ENCODE data around the gene PTCH1.

DNA sequence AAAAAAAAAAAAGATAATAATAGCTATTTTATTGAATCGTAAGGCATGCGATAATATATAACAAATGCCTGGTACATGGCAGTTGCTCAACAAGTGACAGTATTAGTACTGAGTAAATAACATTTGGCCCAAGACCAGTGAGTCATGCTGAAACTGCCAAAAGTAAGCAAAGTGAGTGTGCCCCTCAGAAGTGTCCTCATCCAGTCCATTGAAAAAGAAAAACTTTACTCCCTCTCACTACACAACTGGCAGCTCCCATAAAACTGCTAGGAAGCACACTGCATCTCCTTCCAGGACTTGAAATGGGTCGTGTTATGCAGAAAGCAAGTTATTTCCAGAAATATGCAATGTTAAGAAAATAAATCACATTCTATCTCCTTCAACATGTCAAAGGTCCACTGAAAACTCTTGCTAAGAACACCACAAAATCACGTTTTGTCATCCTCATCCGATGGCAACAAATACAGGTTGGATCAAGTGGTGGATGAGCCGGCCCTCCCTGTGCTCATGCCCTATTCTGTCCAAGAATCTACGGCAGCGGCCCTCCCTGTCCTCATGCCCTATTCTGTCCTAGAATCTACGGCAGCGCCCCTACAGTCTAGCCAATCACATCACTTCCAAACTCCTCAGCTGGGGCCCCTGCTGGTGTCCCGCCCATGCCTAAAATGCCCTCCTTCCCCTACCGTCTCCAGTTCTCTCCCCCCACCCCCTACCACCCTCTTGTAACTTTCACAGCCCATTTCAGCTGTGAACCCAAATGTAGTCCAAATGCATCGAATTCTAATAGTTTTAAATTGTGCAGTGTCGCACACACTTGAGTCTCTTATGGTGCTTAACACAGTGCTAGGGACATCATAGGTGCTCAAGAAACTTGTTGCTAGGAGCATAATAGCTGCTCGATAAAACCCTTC, 12.5 kb downstream of the PTCH1 start:
- TF ChIP-seq, protein P1, sequence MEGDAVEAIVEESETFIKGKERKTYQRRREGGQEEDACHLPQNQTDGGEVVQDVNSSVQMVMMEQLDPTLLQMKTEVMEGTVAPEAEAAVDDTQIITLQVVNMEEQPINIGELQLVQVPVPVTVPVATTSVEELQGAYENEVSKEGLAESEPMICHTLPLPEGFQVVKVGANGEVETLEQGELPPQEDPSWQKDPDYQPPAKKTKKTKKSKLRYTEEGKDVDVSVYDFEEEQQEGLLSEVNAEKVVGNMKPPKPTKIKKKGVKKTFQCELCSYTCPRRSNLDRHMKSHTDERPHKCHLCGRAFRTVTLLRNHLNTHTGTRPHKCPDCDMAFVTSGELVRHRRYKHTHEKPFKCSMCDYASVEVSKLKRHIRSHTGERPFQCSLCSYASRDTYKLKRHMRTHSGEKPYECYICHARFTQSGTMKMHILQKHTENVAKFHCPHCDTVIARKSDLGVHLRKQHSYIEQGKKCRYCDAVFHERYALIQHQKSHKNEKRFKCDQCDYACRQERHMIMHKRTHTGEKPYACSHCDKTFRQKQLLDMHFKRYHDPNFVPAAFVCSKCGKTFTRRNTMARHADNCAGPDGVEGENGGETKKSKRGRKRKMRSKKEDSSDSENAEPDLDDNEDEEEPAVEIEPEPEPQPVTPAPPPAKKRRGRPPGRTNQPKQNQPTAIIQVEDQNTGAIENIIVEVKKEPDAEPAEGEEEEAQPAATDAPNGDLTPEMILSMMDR (IDR thresholded peaks at IDR 0.05; ENCODE audit: borderline replicate concordance, extremely low read depth, low read length, poor library complexity, severe bottlenecking) = no peak
- TF ChIP-seq EZH2 (IDR thresholded peaks at IDR 0.05; ENCODE audit: borderline replicate concordance, low read depth, low read length, severe bottlenecking) = no peak
